Measurements from ENCODE around the gene LIN28A.

DNA sequence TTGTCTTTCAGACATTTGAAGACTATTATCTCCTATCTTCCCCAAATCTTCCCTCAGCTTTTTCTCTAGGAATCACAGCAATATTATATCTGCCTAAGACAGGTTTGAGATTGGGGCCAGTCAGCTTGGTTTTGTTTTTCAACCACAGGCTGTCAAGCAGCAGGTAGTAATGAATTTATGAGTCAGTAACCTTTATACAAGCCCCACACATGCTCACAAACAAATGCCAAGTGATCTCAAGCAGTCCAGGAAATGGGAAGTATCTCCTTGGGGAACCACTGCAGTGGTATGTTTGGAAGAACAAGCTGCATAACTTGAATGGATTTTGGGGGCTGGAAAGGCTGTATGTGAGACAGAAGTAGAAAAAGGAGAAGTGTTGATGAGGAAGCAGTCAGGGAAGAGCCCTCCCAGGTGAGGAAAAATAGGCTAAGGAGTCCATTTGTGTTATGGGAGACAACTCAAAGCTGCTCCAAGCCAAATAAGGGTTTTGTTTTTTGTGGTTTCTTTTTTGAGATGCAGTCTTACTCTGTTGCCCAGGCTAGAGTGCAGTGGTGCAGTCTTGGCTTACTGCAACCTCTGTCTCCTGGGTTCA lies 23.6 kb downstream of the LIN28A start:
- TF ChIP-seq, protein P1, sequence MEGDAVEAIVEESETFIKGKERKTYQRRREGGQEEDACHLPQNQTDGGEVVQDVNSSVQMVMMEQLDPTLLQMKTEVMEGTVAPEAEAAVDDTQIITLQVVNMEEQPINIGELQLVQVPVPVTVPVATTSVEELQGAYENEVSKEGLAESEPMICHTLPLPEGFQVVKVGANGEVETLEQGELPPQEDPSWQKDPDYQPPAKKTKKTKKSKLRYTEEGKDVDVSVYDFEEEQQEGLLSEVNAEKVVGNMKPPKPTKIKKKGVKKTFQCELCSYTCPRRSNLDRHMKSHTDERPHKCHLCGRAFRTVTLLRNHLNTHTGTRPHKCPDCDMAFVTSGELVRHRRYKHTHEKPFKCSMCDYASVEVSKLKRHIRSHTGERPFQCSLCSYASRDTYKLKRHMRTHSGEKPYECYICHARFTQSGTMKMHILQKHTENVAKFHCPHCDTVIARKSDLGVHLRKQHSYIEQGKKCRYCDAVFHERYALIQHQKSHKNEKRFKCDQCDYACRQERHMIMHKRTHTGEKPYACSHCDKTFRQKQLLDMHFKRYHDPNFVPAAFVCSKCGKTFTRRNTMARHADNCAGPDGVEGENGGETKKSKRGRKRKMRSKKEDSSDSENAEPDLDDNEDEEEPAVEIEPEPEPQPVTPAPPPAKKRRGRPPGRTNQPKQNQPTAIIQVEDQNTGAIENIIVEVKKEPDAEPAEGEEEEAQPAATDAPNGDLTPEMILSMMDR (IDR thresholded peaks at IDR 0.05), result no peak
- TF ChIP-seq POLR2A (IDR thresholded peaks at IDR 0.05), result no peak

All from right lobe of liver (tissue), 4 donors.